Activated naive CD8-positive, alpha-beta T cell treated with anti-CD3 and anti-CD28 coated beads, Interleukin-2, amount 50 U/mL, for 24 hours (primary cell): ENCODE results near the gene PARVA.

ENCODE experiments used
- ATAC-seq: fragments of 150-1000 bp; cut with Tn5 transposase; one replicate; pipeline ENCODE4 v1.10.0; 2021
- DNase-seq: peaks from one replicate; pipeline ENCODE4 v3.0.0; 2021
- H3K27ac Mint-ChIP-seq: one replicate; pipeline ENCODE4 v1.8.0; 2021; ENCODE audit warnings: mild to moderate bottlenecking, mixed read lengths
- H3K27me3 Mint-ChIP-seq: one replicate; pipeline ENCODE4 v1.8.0; 2021; ENCODE audit warnings: mixed read lengths
- H3K36me3 Mint-ChIP-seq: one replicate; pipeline ENCODE4 v1.8.0; 2021; ENCODE audit warnings: low read depth, mixed read lengths
- H3K4me1 Mint-ChIP-seq: one replicate; pipeline ENCODE4 v1.8.0; 2021; ENCODE audit warnings: mixed read lengths
- H3K4me3 Mint-ChIP-seq: one replicate; pipeline ENCODE4 v1.8.0; 2021; ENCODE audit warnings: mild to moderate bottlenecking, moderate library complexity, mixed read lengths
- H3K9me3 Mint-ChIP-seq: one replicate; pipeline ENCODE4 v1.8.0; 2021; ENCODE audit warnings: mixed read lengths

PARVA gene

GRCh38 chr11:12577725-12578644, 200.6 kb downstream of the PARVA start:
- Mint-ChIP-seq H3K4me3 (no peak overlapping the region), H3K27ac (no peak overlapping the region), H3K4me1 (no peaks in the 10 kb centered on the region), H3K27me3 (peaks cover 8% of the 10 kb centered on the region), H3K36me3 (no peaks in the 10 kb centered on the region), H3K9me3 (no peaks in the 10 kb centered on the region)
- no peak for DNase-seq
- ATAC-seq, result no peak

GRCh38 chr11:12581416-12581815, 204.0 kb downstream of the PARVA start:
- DNase-seq (no peak), ATAC-seq (no peak)
- Mint-ChIP-seq H3K27me3 (peaks cover 6% of the 10 kb centered on the region), H3K27ac (no peak overlapping the region), H3K36me3 (no peaks in the 10 kb centered on the region), H3K4me1 (no peaks in the 10 kb centered on the region), H3K4me3 (no peak overlapping the region), H3K9me3 (no peaks in the 10 kb centered on the region)

DNA sequence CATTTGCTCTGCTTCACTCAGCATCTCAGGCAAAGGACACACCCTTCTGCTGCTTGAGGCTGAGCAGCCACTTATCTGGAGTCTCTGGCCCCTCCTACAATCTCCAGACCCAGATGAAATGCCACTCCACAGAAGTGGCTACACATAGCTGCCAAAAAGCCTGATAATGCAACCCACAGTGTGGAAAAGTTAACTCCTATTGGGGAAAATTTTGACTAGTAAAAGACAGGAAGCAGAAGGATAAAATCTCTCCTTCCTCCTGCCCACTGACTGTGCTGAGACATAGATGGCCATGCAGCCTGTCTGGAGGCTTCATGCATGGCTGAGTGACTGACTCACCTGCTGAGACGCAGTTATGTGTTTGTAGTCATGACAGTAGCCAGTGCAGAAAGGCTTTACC, 204.6 kb downstream of the PARVA start:
- Mint-ChIP-seq H3K36me3 (no peaks in the 10 kb centered on the region), H3K4me3 (no peak overlapping the region), H3K9me3 (no peaks in the 10 kb centered on the region), H3K4me1 (no peaks in the 10 kb centered on the region), H3K27me3 (peaks cover 6% of the 10 kb centered on the region), H3K27ac (no peak overlapping the region)
- DNase-seq, result no peak
- no peak for ATAC-seq
